Liver (tissue), 4 donors: ENCODE results near the gene TAPBP. TPM values are rescaled to one million over a fixed set of nuclear protein-coding genes. Genes with fewer than 3 reads are reported as not detected.

ENCODE experiments used
- polyA plus RNA-seq, 2 donors: library from polyadenylated mRNA; stranded (reverse) in 1 of 2; unstranded in 1 of 2; fragments of 200-250 nt in 1 of 2; fragments of >200 nt in 1 of 2; fragmentation: Nextera tagmentation in 1 of 2; extraction: Ambion mirVana in 1 of 2; gene quantifications; one replicate each; pipeline versions ENCODE4 v1.2.1 to v1.2.3, GENCODE V29; 2013 to 2015
- total RNA-seq, 2 donors: library from RNA; depleted of rRNA; stranded (reverse); fragments of >200 nt; gene quantifications; one replicate each; pipeline ENCODE4 v1.2.3, GENCODE V29; 2014
- donor health status: healthy.
- donor health status: healthy.
- donor health status: healthy.

Gene TAPBP
- total and polyA plus RNA-seq, 4 donors = 47.9 to 74.0 (median 51.0) TPM

Other genes with a start within 250 kb of the TAPBP start
- 10 to 100 TPM; 27.3 to 31.2 TPM for gene HLA-DPA1, start 240.4 kb downstream of the TAPBP start, total RNA-seq
- 10 to 100 TPM; 12.0 to 49.3 TPM for gene HLA-DPA1, start 240.4 kb downstream of the TAPBP start, polyA plus RNA-seq
- gene HLA-DPB1, start 238.1 kb downstream of the TAPBP start, total RNA-seq = 10 to 100 TPM; 23.4 to 24.5 TPM
- 10 to 100 TPM; 15.5 to 37.8 TPM for gene HLA-DPB1, start 238.1 kb downstream of the TAPBP start, polyA plus RNA-seq
- gene COL11A2, start 121.6 kb downstream of the TAPBP start, total RNA-seq = under 1 TPM; 0.19 to 0.59 TPM
- under 1 TPM; 0.15 to 0.36 TPM for gene COL11A2, start 121.6 kb downstream of the TAPBP start, polyA plus RNA-seq
- gene RXRB, start 113.4 kb downstream of the TAPBP start, total RNA-seq = 10 to 100 TPM in 1 of 2 donors, 1 to 10 TPM in 1; 9.5 to 19.4 TPM
- 10 to 100 TPM in 1 of 2 donors, 1 to 10 TPM in 1; 7.7 to 13.9 TPM for gene RXRB, start 113.4 kb downstream of the TAPBP start, polyA plus RNA-seq
- 100 to 1,000 TPM in 1 of 2 donors, 10 to 100 TPM in 1; 45.0 to 112 TPM for gene SLC39A7, start 113.2 kb downstream of the TAPBP start, total RNA-seq
- 10 to 100 TPM in 1 of 2 donors, 1 to 10 TPM in 1; 8.9 to 97.3 TPM for gene SLC39A7, start 113.2 kb downstream of the TAPBP start, polyA plus RNA-seq
- 10 to 100 TPM; 24.5 to 31.2 TPM for gene HSD17B8, start 109.4 kb downstream of the TAPBP start, total RNA-seq
- gene HSD17B8, start 109.4 kb downstream of the TAPBP start, polyA plus RNA-seq = 10 to 100 TPM; 43.7 to 52.3 TPM
- gene RING1, start 105.6 kb downstream of the TAPBP start, total RNA-seq = 10 to 100 TPM; 11.5 to 19.7 TPM
- gene RING1, start 105.6 kb downstream of the TAPBP start, polyA plus RNA-seq = 10 to 100 TPM in 1 of 2 donors, 1 to 10 TPM in 1; 4.4 to 18.4 TPM
- 10 to 100 TPM; 21.3 to 33.4 TPM for gene VPS52, start 42.2 kb downstream of the TAPBP start, total RNA-seq
- 10 to 100 TPM; 23.1 to 27.5 TPM for gene VPS52, start 42.2 kb downstream of the TAPBP start, polyA plus RNA-seq
- 1,000 to 10,000 TPM in 1 of 2 donors, 100 to 1,000 TPM in 1; 742 to 1,432 TPM for gene RPS18, start 42.0 kb downstream of the TAPBP start, total RNA-seq
- gene RPS18, start 42.0 kb downstream of the TAPBP start, polyA plus RNA-seq = 1,000 to 10,000 TPM in 1 of 2 donors, 100 to 1,000 TPM in 1; 812 to 1,309 TPM
- 1 to 10 TPM; 1.5 to 2.2 TPM for gene B3GALT4, start 37.0 kb downstream of the TAPBP start, total RNA-seq
- 1 to 10 TPM; 1.5 to 2.7 TPM for gene B3GALT4, start 37.0 kb downstream of the TAPBP start, polyA plus RNA-seq
- 10 to 100 TPM; 17.9 to 28.3 TPM for gene WDR46, start 24.8 kb downstream of the TAPBP start, total RNA-seq
- gene WDR46, start 24.8 kb downstream of the TAPBP start, polyA plus RNA-seq = 10 to 100 TPM; 23.0 to 30.2 TPM
- 10 to 100 TPM; 12.5 to 22.4 TPM for gene PFDN6, start 24.5 kb downstream of the TAPBP start, total RNA-seq
- 10 to 100 TPM in 1 of 2 donors, 1 to 10 TPM in 1; 6.5 to 60.1 TPM for gene PFDN6, start 24.5 kb downstream of the TAPBP start, polyA plus RNA-seq
- 10 to 100 TPM; 16.7 to 17.8 TPM for gene RGL2, start 15.1 kb downstream of the TAPBP start, total RNA-seq
- 10 to 100 TPM; 16.8 to 22.8 TPM for gene RGL2, start 15.1 kb downstream of the TAPBP start, polyA plus RNA-seq
- 1 to 10 TPM; 5.5 to 7.8 TPM for gene ZBTB22, start 3.7 kb upstream of the TAPBP start, total RNA-seq
- 1 to 10 TPM; 1.6 to 3.9 TPM for gene ZBTB22, start 3.7 kb upstream of the TAPBP start, polyA plus RNA-seq
- gene DAXX, start 8.9 kb upstream of the TAPBP start, total RNA-seq = 10 to 100 TPM; 11.8 to 15.1 TPM
- gene DAXX, start 8.9 kb upstream of the TAPBP start, polyA plus RNA-seq = 10 to 100 TPM; 12.9 to 13.1 TPM
- gene KIFC1, start 77.7 kb upstream of the TAPBP start, total RNA-seq = 10 to 100 TPM in 1 of 2 donors, under 1 TPM in 1; 0.08 to 30.0 TPM
- gene KIFC1, start 77.7 kb upstream of the TAPBP start, polyA plus RNA-seq = 1 to 10 TPM in 1 of 2 donors, under 1 TPM in 1; 0.29 to 2.2 TPM
- gene PHF1, start 96.9 kb upstream of the TAPBP start, total RNA-seq = 10 to 100 TPM in 1 of 2 donors, 1 to 10 TPM in 1; 7.2 to 13.5 TPM
- 10 to 100 TPM in 1 of 2 donors, 1 to 10 TPM in 1; 9.9 to 13.1 TPM for gene PHF1, start 96.9 kb upstream of the TAPBP start, polyA plus RNA-seq
- 10 to 100 TPM; 33.1 to 46.0 TPM for gene CUTA, start 104.0 kb upstream of the TAPBP start, total RNA-seq
- 100 to 1,000 TPM; 140 to 164 TPM for gene CUTA, start 104.0 kb upstream of the TAPBP start, polyA plus RNA-seq
- 1 to 10 TPM; 1.1 to 1.8 TPM for gene SYNGAP1, start 106.0 kb upstream of the TAPBP start, total RNA-seq
- gene SYNGAP1, start 106.0 kb upstream of the TAPBP start, polyA plus RNA-seq = 1 to 10 TPM in 1 of 2 donors, under 1 TPM in 1; 0.32 to 1.2 TPM
- gene ZBTB9, start 140.5 kb upstream of the TAPBP start, total RNA-seq = 1 to 10 TPM; 1.6 to 3.4 TPM
- gene ZBTB9, start 140.5 kb upstream of the TAPBP start, polyA plus RNA-seq = 1 to 10 TPM; 1.1 to 3.0 TPM